Astrocyte (in vitro differentiated cells and primary cell): ENCODE data around the gene ALOX15.

ENCODE experiments used
- CTCF ChIP-seq: IDR thresholded peaks from 2 replicates; pipeline ENCODE4 v1.5.1; 2011; ENCODE audit warnings: low read depth, mild to moderate bottlenecking, inconsistent platforms, low read length, moderate library complexity; ENCODE audit not compliant: insufficient read depth
- EZH2 ChIP-seq: IDR thresholded peaks from 2 replicates; pipeline ENCODE4 v1.6.1; 2012; ENCODE audit warnings: mild to moderate bottlenecking, low read length, inconsistent platforms; ENCODE audit not compliant: insufficient read depth

- TF ChIP-seq CTCF = no peak
- no peak for TF ChIP-seq EZH2
Measured at GRCh38 chr17:4625181-4625617, 16.3 kb downstream of the ALOX15 start.
